Stimulated activated CD8-positive, alpha-beta memory T cell treated with anti-CD3 and anti-CD28 coated beads, Interleukin-15, amount 100 ng/mL, for 1 hour (primary cell): ENCODE results near the gene DHX58.

Experiments used
- DNase-seq: peaks from one replicate; pipeline ENCODE4 v3.0.0-alpha.2; 2020; ENCODE audit warnings: low read depth

Gene DHX58

DNA sequence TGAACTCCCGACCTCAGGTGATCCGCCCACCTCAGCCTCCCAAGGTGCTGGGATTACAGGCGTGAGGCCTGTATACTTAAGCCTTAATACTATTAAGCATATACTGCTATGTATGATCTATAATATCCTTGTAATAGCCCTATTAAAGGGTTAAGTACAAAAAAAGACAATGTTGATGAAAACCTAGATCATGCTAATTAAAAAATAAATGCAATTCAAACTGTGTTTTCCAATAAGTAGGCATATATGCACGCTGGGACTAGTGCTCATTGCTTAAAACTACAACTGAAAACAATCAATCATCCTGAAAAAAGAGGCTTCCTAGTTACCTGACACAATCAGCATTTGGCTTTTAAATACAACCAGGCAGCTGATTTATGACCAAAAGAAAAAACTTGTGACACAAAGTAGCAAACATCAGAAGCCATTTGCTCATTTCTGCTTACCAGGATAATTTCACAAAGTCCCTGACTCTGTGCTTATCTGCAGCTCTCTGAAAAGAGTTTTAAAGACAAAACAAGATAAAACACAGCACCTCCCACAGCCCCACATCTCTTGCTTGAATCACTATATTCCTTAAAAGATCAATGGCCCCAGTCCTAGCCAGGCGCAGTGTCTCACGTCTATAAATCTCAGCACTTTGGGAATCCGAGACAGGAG lies 25.3 kb downstream of the DHX58 start:
- DNase-seq, result no peak

DNA sequence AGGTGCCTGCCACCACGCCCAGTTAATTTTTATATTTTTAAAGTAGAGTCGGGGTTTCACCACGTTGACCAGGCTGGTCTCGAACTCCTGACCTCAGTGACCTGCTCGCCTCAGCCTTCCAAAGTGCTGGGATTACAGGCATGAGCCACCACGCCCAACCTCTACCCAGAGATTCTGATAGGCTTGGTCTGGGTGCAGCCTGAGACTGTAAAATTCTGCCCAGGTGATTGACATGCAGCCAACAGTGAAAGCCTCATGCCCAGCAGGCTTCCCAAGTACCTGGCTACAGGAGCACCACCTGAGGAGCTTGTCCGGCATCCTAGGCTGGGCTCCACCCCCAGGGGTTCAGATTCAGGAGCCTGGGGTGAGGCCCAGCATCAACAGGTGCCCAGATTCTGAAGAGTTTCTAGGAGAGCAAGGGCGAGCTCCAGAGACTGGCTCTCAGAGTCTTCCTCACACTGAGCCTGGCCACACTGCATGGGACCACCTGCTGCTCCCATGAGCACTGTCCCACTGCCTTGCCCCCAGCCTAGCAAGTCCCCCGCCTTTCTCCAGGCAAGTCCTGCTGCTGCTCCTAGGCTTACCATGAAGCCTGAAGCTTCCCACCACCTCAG lies 30.9 kb downstream of the DHX58 start:
- no peak for DNase-seq

DNA sequence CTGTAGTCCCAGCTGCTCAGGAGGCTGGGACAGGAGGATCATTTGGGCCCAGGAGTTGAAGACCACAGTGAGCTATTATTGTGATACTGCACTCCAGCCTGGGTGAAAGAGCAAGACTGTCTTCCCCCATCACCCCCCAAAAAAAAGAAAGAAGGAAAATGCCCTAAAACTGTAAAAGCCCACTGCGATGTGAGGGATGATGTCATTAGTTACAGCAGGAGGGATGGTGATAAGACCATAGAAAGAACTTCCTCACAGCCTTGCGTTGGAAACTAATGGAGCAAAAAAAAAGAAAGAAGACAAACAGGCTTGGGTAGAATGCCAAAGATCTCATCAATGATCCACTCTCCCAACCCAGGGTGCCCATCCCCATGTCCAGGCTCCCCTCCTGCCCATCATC lies 33.0 kb downstream of the DHX58 start:
- no peak for DNase-seq

DNA sequence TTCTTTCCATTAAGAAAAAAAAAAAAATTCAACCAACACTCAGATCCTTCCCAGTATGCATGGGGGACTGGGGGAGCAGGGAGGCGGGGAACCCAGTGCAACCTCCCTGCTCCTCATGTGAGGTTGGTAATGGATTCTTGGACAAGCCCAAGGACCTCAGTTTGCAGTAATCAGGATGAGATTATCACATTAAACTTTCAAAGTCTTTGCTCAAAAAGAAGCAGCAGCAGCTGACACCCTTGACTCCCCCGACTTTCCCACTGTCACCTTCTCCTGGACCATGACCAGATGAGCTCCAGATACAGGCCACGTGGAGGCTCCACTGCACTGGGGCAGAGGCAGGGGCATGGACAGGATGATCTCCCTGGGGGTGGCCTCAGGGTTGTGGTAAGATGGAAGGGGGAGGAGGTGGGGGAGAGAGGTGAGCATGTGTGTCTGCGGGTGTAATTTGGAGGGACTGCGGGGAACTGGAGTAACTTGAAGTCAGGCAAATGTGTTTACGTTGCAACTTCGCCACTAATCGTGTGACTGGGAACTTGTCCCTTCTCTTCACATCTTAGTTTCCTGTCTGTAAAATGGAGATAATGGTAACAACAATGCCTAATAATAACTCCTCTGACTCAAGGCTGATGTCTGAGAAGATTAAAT lies 34.0 kb downstream of the DHX58 start:
- DNase-seq, result no peak

DNA sequence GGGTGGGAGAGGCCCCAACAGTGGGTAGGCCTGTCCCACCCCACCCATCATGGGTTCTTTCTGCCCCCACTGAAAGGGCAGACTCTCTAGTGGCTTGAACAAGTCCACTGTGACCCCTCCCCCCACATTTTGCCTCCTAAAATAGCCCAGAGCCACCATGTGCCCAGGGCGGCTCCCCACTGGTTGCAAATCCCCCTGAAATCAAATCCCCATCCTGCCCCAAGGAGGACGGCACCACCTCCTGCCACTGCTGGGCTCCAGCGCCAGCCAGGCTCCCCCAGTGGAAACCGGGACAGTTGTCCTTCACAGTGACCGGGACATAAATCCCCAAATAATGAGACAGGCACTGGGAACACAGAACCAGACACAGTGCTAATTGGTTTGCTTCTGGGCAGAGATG lies 34.8 kb downstream of the DHX58 start:
- no peak for DNase-seq

DNA sequence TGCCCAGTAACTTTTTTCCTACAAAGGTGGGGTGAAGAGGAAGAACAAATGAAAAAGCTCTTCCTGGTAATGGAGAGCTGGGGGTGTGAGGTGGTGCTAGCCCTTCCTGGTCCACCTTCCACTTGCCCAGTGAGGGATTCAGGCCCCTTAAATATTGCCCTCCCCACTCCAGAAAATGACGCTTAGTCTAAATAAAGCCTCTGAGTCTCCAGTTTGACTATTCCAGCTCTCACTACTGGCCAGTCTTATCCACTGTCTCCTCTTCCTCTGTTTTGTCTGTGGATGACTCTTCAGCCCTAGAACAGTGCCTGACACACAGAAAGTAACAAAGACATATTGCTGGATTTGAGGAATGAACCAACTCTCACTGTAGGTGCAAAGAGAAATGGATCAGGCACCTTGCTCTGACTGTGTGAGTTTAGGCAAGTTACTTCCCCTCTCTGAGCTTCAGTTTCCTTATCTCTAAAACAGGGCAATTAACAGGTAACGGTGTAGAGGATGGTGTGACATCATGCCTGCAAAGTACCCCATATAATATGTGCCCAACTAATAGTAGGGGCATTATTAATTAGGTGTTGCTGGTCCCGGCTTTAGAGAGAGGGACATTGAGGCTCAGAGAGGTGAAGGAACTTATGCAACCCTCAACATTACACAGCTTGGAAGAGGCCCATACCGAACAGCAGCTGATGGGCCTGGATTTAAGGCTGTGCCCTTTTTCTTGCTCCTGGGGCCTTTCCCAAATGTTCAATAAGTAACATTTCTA lies 35.5 kb downstream of the DHX58 start:
- no peak for DNase-seq

DNA sequence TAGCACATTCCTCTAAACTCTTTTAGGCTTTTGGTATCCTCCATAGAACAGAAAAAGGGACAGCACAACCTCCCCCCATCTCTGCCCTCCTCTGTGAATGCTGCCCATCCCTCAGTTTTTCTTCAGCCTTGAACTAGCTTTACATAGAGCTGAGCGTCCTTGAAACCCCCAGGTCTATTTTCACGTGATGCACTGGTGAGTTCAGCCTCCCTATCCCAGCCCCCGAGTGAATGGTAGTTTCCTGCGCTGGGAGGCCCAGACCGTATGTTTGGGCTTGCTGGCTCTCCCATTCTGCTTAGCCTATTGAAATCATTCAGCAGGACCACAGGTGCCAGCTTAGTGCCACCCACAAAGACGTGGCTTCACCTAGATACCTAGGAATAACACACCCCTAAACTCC lies 36.7 kb downstream of the DHX58 start:
- DNase-seq, result no peak

DNA sequence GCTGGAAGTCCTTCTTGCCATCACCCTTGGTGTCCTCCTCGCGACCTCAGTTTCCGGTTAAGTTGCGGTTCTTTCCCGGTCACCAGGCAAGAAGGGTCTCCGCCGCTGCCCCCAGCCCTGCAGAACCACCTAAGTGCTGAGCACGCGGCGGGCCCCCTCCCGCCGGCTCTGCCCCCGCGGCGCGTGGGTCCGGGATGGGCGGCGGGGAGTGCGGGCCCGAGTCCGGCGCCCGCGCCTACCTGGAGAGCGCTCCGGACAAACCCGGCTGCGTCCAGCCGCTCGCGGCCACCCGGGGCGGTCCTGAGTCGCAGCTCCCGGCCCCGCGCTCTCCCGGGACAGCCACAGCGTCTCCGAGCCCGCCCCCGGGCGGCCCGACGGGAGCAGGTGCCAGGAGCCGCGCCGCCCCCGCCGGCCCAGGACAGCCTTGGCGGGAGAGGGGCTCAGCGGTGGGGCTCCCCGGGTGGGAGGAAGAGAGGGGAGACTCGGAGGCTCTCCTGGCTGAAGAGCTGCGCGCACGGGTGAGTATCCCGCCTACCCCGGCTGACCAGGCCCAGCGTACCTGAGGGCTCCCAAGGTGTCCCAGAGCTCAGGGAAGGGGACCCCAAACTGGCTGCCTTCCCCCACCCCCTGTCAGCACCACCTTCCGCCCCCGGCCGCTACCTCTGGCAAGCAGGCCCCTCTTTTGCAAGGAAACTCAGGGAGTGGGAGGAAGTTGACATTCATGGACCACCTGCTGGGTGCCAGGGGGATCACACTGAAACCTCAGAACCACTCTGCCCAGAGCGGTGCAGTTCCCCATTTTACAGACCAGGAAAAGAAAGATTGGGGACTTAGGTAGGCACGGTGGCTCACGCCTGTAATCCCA lies 40.0 kb downstream of the DHX58 start:
- DNase-seq, result no peak

DNA sequence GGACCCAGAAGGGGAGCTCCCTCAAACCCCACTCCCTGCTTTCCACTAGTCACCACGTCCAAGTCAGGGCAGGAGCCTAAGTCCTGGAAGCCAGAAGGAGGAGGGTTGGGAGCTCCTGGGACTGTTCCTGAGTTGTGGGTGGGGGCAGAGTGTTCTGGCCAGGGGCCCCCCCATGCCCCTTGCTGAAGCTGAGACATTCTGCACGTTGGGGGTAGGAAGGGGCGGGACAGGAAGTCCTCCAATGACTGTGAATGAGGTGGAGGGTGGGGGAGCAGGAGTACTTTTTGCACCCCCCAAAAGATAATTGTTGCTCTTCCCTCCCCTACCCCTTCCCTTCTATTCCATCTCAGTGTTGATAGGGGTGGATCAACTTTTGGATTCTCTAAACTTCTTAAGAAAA lies 40.7 kb downstream of the DHX58 start:
- no peak for DNase-seq

DNA sequence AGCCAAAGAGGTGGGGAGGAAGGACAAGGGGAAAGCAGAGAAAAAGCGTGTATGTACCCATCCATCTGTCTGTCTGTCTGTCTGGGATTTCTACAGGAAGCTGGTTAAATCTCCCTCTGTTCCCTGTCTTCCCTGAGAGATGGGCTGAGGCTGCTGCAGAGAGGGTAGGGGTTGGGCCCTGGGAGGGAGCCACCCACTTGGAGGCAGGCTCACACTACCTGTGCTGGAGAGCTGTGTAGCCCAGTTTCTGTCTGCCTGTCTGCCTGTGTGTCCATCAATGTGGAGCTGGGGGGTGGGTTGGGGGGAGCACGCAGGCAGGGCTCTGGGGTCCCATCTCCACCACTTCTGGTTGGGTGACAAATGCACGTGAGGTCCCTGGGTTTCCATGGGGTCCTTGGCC lies 43.5 kb downstream of the DHX58 start:
- DNase-seq, result no peak

DNA sequence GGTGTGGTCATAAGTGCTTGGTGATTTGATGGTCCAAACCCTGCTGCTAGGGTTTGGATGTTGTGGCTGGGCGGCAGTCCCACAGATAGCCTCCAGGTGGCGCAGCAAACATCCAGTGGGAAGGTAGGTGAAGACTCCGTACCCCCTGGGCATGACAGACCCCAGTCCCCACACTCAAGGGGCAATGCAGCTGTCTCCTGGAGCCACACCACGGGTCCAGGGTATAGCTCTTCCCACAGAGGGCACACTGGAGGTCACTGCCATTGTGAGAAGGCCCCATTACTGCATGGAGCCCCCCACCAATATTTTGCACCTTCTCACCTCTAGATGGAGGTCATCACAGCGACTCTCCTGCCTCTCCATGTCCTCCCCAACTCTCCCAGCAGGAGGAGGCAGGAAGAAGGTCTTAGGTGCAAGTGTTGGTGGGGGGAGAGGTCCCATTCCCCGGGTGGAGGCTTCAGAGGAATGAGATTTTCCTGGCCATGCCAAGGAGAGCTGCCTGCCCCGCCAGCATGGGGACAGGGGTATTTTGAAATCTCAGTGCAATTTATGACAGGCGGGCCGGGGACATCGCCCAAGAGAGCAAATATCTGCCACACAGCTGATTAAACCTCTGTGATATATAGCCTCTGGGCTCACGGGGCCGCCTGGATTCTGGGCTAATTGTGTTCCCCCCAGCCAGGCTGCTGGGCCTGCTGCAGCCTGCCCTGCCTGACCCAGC lies 45.0 kb downstream of the DHX58 start:
- peak; percentile 61 for DNase-seq

DNA sequence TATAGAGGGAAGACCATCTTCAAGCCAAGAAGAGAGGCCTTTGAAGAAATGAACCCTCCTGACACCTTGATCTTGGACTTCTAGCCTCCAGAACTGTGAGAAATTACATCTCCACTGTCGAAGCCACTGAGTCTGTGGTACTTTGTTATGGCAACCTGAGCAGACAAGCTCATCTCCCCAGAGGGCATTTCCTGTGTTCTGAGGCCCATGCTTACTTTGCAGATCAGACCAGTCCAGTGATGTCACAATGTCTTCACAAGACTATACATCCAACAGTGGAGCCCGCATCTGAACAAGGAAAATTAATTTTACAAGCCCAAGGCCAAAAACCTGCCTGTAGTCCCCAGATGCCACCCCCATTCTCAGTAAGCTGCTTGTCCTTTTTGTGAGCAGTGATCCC lies 47.3 kb downstream of the DHX58 start:
- no peak for DNase-seq

DNA sequence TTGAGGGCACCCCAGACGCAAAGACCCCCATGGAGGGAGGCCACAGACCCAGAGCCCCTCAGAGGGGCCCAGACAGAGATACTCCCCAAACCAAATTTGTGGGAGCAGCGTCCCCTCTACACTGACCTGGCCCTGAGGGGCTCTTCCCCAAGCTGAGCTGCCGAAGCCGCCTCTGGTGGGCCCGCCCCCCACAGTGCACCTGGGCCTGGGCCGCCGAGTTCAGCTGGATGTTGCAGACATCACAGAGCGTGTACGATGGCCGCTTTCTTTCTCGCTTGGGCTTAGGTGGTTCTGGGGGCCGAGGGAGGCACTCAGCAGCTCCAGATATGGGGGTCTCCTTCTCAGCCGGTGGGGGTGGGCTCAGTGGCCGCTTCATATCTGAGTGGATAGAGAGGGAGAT lies 49.8 kb downstream of the DHX58 start:
- DNase-seq, result no peak

DNA sequence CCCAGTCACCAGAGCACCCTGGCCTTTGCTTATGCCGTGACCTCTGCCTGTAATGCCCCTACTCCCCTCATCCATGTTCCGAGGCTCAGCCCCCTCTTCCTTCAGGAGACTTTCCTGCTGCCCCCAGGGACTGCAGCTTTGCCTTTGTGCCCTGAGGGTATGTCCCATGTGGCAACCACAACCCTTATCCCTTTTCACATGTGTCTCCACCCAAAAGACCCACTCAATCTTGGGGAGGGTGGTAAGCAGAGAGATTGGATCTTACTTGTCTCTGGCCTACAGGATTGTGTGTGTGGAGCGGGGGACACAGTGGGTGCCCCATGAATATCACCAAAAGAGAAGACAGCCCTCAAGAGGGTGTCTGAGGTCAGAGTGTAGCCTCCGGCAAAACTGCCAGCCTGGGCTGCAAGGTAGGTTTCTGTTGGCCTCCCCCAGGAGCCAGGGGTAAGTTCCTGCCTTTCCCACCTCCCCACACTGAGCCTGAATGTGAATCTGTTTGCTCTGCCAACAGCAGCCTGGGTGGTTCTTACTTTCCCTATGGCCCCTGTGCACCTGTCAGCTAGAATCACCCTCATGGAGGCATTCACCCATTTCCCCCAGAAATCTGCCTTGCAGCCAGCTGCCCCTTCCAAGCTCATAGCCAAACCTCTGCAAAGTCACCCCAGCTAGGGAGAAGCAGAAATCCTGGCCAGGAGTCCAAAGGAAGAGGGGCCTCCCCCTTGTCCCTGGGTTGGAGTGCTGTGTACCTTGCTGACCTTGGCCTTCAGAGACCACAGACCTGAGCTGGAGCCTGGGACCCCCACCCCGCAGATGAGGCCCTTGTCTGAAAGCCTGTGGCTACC lies 50.6 kb downstream of the DHX58 start:
- DNase-seq, result no peak

DNA sequence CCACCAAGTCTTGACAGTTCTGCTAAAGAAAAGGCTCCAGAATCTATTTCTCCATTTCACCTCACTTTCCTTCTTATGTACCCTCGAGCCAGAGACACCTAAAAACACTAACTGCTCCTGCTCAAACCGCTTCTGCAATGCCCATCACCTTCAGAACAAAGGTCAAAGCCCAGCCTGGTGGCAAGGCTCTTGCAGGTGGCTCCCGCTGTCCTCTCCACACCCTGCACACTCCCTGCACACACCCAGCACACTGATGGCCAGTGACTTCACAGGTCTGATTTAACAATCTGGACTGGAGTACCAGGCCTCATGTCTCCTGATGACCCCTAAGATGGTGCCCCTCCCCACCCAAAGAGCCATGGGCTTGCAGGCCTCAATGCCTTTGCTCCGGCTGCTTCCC lies 52.3 kb downstream of the DHX58 start:
- no peak for DNase-seq

DNA sequence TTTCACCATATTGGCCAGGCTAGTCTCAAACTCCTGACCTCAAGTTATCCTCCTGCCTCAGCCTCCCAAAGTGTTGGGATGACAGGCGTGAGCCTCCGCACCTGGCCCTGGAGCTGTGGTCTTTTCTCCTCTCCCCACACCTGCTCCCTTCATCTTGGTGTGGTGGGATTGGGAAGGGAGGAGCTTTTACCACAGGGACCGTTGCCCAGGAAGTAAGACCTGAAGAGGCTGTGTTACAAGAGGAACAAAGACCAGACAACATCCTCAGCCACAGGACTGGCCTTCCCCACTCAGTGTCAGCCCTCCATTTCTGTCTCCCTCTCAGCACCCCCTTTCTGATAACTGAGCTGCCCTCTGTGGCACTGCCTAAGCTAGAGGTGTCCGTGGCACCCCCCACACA lies 52.7 kb downstream of the DHX58 start:
- no peak for DNase-seq

DNA sequence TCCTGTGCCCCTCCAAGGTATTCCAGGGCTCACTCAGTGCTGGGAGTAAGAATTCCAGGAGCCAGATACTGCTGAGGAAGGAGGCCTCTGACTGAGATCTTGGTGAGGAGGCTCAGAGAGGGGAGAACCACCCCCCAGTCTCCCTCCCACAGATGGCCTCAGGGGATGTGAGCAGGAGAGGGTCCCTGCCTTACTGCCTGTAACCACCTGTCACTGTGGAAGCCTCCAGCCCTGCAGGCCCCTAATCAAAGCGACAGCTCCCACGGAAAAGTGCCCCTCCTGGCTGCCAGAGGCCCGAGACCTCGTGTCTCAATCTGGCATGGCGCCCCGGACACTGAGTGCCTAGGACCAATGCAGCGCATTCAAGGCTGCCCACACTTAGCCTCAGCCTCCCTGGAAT lies 54.5 kb downstream of the DHX58 start:
- no peak for DNase-seq

DNA sequence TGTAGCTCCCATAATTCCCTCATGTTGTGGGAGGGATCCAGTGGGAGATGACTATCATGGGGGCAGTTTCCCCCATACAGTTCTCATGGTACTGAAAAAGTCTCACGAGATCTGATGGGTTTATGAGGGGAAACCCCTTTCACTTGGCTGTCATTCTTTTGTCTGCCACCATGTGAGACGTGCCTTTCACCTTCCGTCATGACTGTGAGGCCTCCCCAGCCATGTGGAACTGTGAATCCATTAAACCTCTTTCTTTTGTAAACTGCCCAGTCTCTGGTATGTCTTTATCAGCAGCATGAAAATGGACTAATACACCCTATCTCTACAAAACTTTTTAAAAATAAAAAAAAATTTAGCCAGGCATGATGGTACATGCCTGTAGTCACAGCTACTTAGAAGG lies 55.9 kb downstream of the DHX58 start:
- no peak for DNase-seq

DNA sequence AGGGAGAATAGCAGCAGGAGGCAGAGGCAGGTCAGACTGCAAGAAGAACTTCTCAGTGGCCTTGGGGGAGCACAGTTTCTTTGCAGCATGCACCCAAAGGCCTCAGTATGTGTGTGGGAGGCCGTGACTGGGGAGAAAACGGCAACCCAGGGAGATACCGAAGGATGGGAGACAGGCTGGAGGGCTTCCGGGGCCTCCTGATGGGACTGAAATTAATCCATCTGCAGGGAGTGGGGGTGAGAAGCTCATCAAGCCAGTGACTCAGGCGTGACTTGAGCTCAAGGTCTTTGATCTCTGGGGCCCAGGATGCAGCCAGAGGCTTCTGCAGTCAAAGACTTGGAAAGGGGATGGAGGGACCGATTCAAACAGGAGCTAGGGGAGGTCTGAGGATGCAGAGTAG lies 57.0 kb downstream of the DHX58 start:
- DNase-seq, result no peak

DNA sequence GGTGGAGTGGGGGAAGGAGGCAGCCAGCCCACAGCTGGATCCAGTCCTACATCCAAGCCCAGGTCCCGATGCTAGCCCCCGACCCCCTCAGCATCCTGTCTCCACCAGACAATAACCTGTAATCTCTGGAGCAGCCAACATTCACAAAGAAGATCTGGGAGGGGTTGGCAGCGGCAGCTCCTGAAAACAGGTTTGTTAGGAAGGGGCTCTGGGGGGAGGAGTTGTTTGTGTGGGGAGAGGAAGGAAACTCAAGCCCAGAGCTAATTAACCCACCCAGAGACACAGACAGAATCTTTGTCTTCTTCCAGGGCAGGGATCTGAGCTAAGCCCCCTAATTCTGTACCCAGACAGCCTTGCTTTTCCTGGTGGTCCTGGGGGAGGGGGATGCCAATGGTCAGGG lies 57.5 kb downstream of the DHX58 start:
- DNase-seq, result no peak
